HG02938 (cell line): Measurements from ENCODE around the gene GOLGA1.
A peak's percentile ranks its signal among the peaks of the same experiment; 100 is the strongest.

Source experiments
- ATAC-seq: cut with Tn5 transposase; IDR thresholded peaks from one replicate; pipeline ENCODE4 v1.9.1; 2021; ENCODE audit warnings: mild to moderate bottlenecking, moderate library complexity; ENCODE audit not compliant: unreplicated experiment

GOLGA1 gene

GRCh38 chr9:124886866-124887492 lies 53.9 kb downstream of the GOLGA1 start:
- no peak for ATAC-seq

GRCh38 chr9:124886461-124886860 lies 54.4 kb downstream of the GOLGA1 start:
- no peak for ATAC-seq

- ATAC-seq, result no peak
Measured at GRCh38 chr9:124885551-124885950, 55.3 kb downstream of the GOLGA1 start.

- no peak for ATAC-seq
Measured at GRCh38 chr9:124884376-124884775, 56.5 kb downstream of the GOLGA1 start.

GRCh38 chr9:124882231-124882630 lies 58.7 kb downstream of the GOLGA1 start:
- ATAC-seq, result no peak

GRCh38 chr9:124881138-124881743 lies 59.6 kb downstream of the GOLGA1 start:
- no peak for ATAC-seq

GRCh38 chr9:124880501-124880900 lies 60.4 kb downstream of the GOLGA1 start:
- ATAC-seq, result no peak

- no peak for ATAC-seq
Measured at GRCh38 chr9:124879226-124879625, 61.7 kb downstream of the GOLGA1 start.

GRCh38 chr9:124878518-124878917 lies 62.4 kb downstream of the GOLGA1 start:
- ATAC-seq, result no peak

GRCh38 chr9:124878021-124878420 lies 62.9 kb downstream of the GOLGA1 start:
- no peak for ATAC-seq

- no peak for ATAC-seq
Measured at GRCh38 chr9:124877021-124877782, 63.7 kb downstream of the GOLGA1 start.

- no peak for ATAC-seq
Measured at GRCh38 chr9:124875501-124875900, 65.4 kb downstream of the GOLGA1 start.

- no peak for ATAC-seq
Measured at GRCh38 chr9:124873664-124874063, 67.2 kb downstream of the GOLGA1 start.

GRCh38 chr9:124871156-124871561 lies 69.7 kb downstream of the GOLGA1 start:
- no peak for ATAC-seq

- no peak for ATAC-seq
Measured at GRCh38 chr9:124870723-124871122, 70.2 kb downstream of the GOLGA1 start.

- ATAC-seq, result peak; percentile 43
Measured at GRCh38 chr9:124869986-124870560, 70.8 kb downstream of the GOLGA1 start.

- peak; percentile 6 for ATAC-seq
Measured at GRCh38 chr9:124869466-124869985, 71.4 kb downstream of the GOLGA1 start.

GRCh38 chr9:124868511-124869465 lies 72.1 kb downstream of the GOLGA1 start:
- ATAC-seq, result peak; percentile 38

- no peak for ATAC-seq
Measured at GRCh38 chr9:124863371-124863871, 77.5 kb downstream of the GOLGA1 start.
